ENCODE measurements around the gene HAP1. TPM values are rescaled to one million over a fixed set of nuclear protein-coding genes. Genes with fewer than 3 reads are reported as not detected.
"Not testable (repeated sequence)": the region's sequence is repeated elsewhere in the genome, so short reads cannot be mapped to it uniquely, and the experiment has no call there.

Gene HAP1
- total RNA-seq, 1 experiment from 2014 or later, result 0.94 TPM

- no peak for DNase-seq (ENCODE audit: extremely low read depth, low read depth)
Measured at GRCh38 chr17:41695134-41695661, 39.2 kb downstream of the HAP1 start.

- no peak for DNase-seq (ENCODE audit: extremely low read depth, low read depth)
Measured at GRCh38 chr17:41692722-41693521, 41.5 kb downstream of the HAP1 start.

DNA sequence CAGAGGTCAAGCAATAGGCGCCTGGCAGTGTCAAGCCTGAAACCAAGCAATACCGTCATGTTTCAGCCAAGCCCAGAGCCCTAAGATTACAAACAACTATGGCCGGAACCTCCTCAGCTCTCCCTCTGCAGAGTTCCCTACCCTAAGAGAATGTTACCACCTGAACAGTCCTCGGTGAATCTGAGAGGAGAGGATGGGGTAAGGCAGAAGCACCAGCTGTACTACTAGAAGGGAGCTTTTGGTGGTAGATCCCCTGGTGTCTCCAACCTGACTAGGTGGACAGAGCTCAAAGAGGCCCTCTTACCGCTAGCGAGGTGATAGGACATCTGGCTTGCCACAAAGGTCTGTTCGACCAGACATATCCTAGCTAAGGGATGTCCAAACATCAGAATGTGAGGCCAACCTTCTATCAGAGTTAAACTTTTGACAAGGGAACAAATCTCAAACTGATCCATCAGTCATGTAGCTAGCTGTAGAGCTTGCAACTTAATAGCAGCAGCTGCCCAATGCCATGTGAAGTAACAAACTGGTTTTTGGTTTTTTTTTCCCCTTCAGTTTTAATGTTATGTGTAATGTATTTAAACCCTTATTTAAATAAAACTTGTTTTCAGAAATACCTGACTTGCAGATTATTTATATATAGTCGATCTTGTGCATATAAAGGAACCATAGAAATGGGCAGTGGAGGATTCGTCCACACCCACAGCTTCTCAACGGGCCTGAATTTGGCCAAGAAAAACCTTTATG lies 43.2 kb downstream of the HAP1 start:
- no peak for DNase-seq (ENCODE audit: extremely low read depth, low read depth)

GRCh38 chr17:41690497-41690896 lies 43.9 kb downstream of the HAP1 start:
- no peak for DNase-seq (ENCODE audit: extremely low read depth, low read depth)

DNA sequence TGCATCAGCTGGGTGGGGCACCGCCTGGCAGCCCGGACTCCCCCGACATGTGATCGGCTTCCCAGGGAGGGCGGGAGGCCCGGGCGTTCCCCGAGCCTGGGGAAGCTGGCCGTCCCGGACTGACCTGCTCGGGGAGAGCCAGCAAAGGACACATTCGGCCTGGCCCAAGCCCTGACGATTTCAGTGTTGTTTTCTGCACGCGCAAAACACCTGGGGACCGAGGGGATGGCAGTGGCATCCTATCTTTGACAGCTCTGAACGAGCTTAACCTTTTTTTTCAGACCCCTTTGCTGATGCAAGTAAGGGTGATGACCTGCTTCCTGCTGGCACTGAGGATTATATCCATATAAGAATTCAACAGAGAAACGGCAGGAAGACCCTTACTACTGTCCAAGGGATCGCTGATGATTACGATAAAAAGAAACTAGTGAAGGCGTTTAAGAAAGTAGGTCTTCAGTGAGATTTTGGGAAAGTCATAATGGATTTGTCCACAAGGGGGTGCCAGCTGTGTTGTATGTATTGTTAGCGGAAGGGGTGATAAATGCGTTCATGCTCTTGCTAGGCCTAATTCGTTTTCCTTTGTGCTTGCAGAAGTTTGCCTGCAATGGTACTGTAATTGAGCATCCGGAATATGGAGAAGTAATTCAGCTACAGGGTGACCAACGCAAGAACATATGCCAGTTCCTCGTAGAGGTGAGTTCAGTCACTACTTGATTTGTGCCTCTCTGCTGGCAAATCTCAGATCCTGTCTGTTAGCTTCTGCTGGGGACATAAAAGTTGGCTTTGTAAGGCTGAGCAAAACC lies 44.7 kb downstream of the HAP1 start:
- peak; percentile 63 for DNase-seq (ENCODE audit: extremely low read depth, low read depth)

GRCh38 chr17:41688641-41689496 lies 45.6 kb downstream of the HAP1 start, which contains the start of gene EIF1:
Gene EIF1, plus strand, starts transcription at chr17:41688885. Its CDS starts 154 bp downstream, at chr17:41689039.
- peak; percentile 100 for DNase-seq (ENCODE audit: extremely low read depth, low read depth)

DNA sequence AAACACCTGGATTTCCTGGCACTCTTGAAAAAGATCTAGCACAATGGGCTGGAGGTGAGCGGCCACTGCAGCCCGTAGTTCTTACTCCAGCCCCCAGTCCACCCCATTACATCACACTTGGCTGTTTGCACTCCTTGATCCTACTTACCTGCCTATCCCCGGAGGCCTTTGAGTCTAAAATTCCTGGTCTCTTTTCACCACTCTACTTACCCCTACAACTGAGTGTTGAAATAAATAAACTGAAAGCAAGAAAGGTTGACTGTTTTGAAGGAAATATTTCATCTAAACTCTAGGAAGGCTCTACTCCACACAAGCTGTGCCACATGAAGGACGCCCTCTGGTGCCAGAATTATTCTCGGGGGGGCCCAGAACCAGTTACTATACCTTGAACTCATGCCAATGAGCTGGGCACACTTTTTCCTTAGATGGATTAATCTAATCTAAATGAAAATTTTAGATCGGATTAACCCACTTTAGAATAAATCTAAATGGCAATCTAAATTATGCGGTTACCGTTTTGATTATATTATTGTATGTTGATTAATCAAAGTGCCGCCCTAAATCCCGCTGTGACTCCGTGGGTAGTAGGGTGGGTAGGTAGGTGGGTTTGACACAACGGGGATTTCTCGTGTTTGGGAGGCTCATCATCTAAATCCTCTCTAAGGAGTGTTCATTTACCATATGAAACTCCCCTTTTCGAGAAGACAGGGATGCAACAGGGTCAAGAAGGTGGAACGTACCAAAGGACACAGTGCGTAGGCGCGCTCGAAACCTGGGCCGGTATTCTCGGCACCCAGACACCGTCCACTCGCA lies 46.4 kb downstream of the HAP1 start:
- peak; percentile 72 for DNase-seq (ENCODE audit: extremely low read depth, low read depth)

GRCh38 chr17:41686281-41686680 lies 48.2 kb downstream of the HAP1 start:
- no peak for DNase-seq (ENCODE audit: extremely low read depth, low read depth)

DNA sequence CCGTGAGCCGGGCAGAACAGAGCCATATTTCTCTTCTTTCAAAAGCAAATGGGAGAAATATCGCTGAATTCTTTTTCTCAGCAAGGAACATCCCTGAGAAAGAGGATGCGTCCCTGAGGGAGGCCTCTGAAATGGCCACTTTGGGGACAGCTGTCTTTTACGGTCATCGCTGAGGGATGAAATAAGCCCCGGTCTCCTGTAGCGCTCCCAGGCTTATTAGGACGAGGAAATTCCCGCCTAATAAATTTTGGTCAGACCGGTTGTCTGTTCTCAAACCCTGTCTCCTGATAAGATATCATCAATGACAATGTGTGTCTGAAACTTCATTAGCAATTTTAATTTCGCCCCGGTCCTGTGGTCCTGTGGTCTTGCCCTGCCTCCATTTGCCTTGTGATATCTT lies 48.7 kb downstream of the HAP1 start:
- DNase-seq (ENCODE audit: extremely low read depth, low read depth), result not testable (repeated sequence)

- DNase-seq (ENCODE audit: extremely low read depth, low read depth), result no peak
Measured at GRCh38 chr17:41684035-41684434, 50.4 kb downstream of the HAP1 start.

DNA sequence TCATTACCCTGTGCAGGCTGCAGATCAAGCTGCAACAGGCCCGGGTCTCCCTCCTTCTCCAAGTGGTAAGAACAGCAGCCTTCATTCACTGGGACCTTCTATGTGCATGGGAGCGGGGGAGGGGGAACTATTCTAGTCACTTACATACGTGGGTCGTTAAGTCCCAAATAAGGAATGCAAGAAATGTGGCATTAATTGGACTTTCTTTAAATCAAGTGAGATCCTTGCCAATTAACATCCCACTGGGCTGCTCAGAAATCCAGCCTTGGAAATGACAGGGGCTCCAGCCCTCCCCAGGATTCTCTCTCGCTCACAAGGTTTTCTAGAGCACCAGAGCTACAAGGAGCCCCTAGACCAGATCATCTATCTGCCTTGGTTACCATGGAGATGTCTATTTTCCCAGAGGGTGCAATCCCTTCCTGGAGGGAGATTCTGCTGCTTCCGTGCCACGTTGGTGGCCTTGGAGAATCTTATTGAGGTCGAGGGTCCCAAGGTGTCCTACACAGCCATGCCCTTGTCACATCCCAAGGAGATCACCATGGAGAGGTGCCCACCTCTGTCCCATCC lies 50.9 kb downstream of the HAP1 start:
- DNase-seq (ENCODE audit: extremely low read depth, low read depth), result no peak

GRCh38 chr17:41682631-41683030 lies 51.8 kb downstream of the HAP1 start:
- DNase-seq (ENCODE audit: extremely low read depth, low read depth), result no peak

DNA sequence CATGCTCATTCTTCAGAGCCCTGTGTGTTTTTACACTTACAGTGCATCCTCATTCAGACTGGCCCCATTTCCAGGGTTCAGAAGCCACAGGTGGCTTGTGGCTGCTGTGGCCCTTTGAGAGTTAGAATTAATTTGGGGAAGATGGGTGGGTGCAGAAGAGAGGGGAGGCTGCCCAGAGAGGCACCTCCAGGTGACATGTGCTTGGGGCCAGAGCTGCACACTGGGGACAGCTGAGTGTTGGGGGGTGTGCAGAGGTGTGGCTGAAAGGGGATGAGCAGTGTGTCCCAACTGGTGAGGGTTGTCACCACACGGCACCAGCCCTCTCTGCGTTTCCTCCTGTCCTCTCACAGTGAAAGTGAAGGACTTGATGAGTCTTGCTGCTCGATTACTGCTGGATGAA lies 52.7 kb downstream of the HAP1 start:
- DNase-seq (ENCODE audit: extremely low read depth, low read depth), result no peak

- DNase-seq (ENCODE audit: extremely low read depth, low read depth), result no peak
Measured at GRCh38 chr17:41680426-41681040, 53.9 kb downstream of the HAP1 start.

DNA sequence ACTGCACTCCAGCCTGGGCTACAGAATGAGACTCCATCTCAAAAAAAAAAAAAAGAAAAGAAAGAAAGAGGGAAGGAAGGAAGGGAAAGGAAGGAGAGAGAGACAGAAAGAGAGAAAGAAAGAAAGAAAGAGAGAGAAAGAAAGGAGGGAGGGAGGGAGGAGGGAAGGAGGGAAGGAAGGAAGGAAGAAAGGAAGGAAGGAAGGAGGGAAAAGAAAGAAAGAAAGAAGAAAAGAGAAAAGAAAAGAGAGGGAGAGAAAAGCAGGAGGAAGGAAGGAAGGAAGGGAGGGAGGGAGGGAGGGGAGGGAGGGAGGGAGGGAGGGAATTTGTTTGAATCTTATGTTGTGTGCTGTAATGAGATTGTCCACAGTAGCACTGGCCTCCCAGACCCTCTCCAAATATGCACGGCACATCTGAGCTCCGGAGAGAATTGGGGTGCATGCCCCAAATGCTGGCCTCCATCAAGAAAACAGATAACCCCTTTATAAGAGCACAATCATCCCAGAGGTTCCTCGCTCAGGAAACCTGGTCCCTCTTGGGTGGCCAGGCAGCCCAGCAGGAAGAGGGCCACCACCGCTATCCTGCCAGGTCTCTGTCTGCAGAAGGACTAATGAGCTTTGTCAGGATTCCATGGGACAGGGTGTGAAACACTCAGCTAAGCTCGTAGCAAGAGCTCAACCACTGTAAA lies 54.6 kb downstream of the HAP1 start:
- no peak for DNase-seq (ENCODE audit: extremely low read depth, low read depth)

- peak; percentile 73 for DNase-seq (ENCODE audit: extremely low read depth, low read depth)
Measured at GRCh38 chr17:41678907-41679739, 55.3 kb downstream of the HAP1 start.

DNA sequence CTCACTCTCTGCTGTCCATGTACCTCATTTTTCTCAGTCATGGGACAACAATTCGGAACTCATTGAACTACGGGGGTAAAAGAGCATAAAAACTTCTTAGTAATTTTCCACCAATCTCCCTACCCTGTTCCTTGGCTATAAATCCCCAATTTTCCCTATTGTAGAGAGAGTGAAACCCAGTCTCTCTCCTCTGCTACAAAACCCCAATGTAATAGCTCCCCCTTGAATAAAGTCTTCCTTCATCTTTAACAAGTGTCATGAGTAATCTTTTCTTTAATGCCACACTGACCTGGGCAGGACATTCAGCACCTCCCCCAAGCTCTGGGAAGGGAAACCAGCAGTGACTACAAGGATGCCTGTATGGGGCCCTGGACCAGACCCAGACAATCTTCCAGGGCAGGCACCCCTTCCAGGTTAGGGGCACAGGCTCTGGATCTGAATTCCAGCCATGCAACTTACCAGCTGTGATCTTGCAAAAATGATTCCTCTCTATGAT lies 56.0 kb downstream of the HAP1 start:
- DNase-seq (ENCODE audit: extremely low read depth, low read depth), result peak; percentile 82

Data from NCI-H460 (cell line).